GM19351 (cell line): ENCODE data around the gene SEMA3C.
A peak's percentile ranks its signal among the peaks of the same experiment; 100 is the strongest.

Source experiments
- ATAC-seq: cut with Tn5 transposase; IDR thresholded peaks from one replicate; pipeline ENCODE4 v1.9.1; 2021; ENCODE audit warnings: mild to moderate bottlenecking, moderate library complexity; ENCODE audit not compliant: unreplicated experiment

SEMA3C gene

GRCh38 chr7:80918909-80919721, at the start of gene SEMA3C:
Gene SEMA3C, minus strand, starts transcription at chr7:80919051. Its CDS starts 2,270 bp downstream, at chr7:80916781.
- peak; percentile 70 for ATAC-seq

GRCh38 chr7:80968606-80969005, 49.8 kb upstream of the SEMA3C start:
- no peak for ATAC-seq

GRCh38 chr7:80967917-80968297, 49.1 kb upstream of the SEMA3C start:
- no peak for ATAC-seq

- no peak for ATAC-seq
These were observed 48.4 kb upstream of the SEMA3C start for GRCh38 chr7:80967071-80967916.

GRCh38 chr7:80960244-80960795, 41.5 kb upstream of the SEMA3C start:
- ATAC-seq, result no peak

- ATAC-seq, result no peak
These were observed 38.5 kb upstream of the SEMA3C start for GRCh38 chr7:80957226-80957777.

GRCh38 chr7:80954191-80954590, 35.3 kb upstream of the SEMA3C start:
- no peak for ATAC-seq

- no peak for ATAC-seq
These were observed 31.7 kb upstream of the SEMA3C start for GRCh38 chr7:80950550-80950967.

GRCh38 chr7:80949449-80949848, 30.6 kb upstream of the SEMA3C start:
- no peak for ATAC-seq

- ATAC-seq, result no peak
These were observed 28.0 kb upstream of the SEMA3C start for GRCh38 chr7:80946858-80947257.

- ATAC-seq, result no peak
These were observed 27.1 kb upstream of the SEMA3C start for GRCh38 chr7:80945976-80946375.

GRCh38 chr7:80943342-80943741, 24.5 kb upstream of the SEMA3C start:
- ATAC-seq, result no peak

- ATAC-seq, result no peak
These were observed 23.6 kb upstream of the SEMA3C start for GRCh38 chr7:80942261-80943041.

GRCh38 chr7:80941208-80941758, 22.4 kb upstream of the SEMA3C start:
- no peak for ATAC-seq

- ATAC-seq, result no peak
These were observed 21.8 kb upstream of the SEMA3C start for GRCh38 chr7:80940539-80941207.

GRCh38 chr7:80937336-80937735, 18.5 kb upstream of the SEMA3C start:
- ATAC-seq, result no peak

- no peak for ATAC-seq
These were observed 17.3 kb upstream of the SEMA3C start for GRCh38 chr7:80935991-80936780.

- ATAC-seq, result no peak
These were observed 15.5 kb upstream of the SEMA3C start for GRCh38 chr7:80934321-80934720.

- no peak for ATAC-seq
These were observed 13.7 kb upstream of the SEMA3C start for GRCh38 chr7:80932536-80932935.
